DLD1 (cell line): ENCODE data around the gene RERE.
"Not testable (repeated sequence)": the region's sequence is repeated elsewhere in the genome, so short reads cannot be mapped to it uniquely, and the experiment has no call there.

ENCODE experiments used
- in situ Hi-C: cut with HindIII; loops from 2 replicates; pipeline ENCODE4 v1.10.0; 2017; ENCODE audit warnings: low sequenced_read_pairs

Gene RERE

DNA sequence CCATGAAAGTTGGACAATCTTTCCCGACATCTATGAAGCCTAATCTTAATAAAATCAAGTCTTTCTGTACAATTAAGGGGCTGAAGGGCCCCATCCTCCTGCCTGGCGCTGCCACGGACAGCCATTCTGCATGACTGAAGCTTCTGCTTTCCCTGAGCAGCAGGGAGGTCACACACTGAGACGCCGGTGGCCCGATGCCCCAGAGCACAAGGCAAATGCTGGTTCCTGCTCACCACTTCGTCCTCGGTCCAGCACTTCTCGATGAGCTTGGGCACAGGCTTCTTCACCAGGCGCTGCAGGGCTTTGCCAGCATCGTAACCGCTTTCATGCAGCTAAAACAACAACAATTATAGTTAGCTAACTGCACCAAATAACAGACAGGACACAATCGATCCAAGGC, 351.7 kb downstream of the RERE start:
- in situ Hi-C loops, result no loop called here

DNA sequence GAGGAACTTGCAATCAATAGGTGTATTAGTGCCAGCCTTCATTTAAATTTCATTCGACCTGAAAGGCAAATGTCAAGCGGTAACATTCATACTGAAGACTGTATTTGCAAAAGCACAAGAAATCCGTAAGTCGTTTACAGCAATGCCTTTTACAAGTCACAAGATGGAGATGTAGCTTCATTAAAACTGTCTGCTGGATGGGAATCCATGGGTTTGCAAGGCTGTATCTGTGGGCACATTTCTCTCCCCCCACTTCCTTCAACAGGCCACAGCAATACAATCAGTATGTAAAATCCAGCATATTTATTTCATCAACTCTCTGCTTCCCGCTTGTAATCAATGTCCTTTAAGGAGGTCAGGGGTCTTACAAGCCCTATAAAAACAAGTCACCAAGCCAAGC, 352.4 kb downstream of the RERE start:
- in situ Hi-C loops, result no loop called here

DNA sequence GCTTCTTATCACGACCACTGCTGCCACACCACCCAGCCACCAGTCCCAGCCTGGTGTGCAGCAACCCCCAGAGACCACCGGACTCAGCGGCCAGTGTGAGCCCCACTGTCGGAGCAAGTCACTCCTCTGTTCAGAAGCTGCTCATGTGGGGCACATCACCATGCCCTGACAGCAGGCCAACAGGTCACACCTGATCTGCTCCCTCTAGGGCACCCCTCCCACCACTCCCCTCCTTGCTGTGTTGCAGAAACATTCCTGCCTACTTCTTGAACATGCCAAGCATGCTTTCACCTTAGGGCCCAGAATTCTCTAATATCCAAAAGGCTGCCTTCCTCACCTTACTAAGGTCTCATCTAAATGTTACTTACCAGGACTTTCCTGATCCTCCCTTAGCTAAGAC, 353.1 kb downstream of the RERE start:
- in situ Hi-C loops, result no loop called here

DNA sequence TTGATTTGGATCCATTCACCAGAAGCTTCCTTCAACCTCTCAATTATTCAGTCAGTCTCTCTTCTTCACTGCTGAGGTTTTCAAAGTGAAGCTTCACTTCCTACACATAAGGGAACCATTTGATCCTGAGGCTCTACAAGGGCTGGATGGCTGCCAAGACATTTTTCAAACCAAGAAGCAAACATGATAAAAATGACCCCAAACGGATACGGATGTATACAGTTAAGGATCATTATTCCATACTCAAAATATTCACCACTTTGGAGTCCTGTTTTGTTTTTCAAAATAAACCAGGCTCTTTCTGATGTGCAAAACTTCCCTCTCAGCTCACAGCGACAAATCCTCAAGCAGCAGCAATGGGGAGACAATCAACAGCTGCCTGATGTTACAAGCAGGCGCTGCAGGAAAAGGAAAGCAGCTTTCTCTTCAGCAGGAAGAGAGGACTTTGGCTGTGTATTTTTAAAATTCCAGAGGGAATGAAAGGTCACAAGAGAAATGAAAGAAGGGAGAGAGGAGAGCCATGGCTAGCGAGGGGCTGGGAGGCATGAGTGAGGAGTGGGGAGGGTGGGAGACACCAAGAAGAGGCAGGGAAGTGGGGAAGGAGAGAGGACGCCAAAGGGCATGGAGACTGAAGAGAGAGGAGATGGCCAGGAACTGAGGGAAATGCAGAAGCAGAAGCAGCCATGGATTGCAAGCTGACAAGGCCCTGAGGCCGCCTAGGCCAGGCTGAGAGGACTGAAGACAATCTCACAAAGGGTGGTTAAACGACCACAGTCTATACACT, 354.1 kb downstream of the RERE start:
- in situ Hi-C loops, result no loop called here

DNA sequence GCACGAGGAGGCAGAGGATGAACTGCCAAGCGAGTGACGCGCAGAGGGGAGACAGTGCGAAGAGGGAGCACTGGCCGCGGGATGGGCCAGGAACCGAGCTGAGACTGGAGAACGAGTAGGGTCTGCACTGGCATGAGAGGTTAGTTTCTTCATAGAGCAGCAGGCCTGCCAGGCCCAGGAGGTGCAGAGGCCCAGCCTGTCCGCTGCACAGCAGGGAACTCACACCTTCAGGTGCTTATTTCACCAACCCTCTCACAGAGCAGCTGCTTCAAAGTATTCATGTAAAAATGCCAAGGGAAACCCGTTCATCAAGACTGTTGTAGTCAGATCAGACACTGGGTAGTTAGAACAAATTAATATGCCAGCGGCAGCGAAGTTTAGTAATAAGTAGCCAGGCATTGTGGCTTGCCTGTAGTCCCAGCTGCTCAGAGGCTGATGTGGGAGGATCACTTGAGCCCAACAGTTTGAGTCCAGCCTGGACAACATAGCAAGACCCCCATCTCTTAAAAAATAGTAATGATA, 355.0 kb downstream of the RERE start:
- in situ Hi-C loops, result no loop called here

DNA sequence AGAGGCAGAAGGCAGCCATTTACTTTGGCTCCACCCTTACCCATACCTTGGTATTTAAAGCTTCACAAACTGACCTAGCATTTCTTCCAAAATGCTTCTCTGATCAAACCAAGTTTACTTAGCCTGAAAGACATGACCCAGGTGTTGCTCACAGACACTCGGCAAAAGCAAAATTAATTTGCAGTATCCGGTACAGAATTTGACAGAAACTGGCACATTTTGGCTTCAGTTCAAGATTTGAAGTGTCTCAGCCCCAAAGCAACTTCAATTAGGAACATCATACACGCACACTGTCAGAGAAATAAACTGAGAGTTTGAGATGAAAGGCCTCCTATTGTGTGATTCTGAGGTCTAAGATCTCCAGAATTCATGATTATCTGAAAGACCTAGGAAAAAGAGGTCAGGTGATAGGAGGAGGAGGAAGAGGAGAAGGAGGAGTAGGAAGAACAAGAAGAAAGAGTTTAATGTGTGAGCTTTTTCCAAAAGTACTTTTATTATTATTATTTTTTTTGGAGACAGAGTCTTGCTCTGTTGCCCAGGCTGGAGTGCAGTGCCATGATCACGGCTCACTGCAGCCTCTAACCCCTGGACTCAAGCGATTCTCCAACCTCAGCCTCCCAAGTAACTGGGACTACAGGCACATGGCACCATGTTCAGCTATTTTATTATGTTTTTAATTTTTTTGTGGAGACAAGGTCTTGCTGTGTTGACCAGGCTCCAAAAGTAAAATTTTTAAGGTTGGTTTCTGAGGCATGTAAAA, 355.9 kb downstream of the RERE start:
- in situ Hi-C loops, result no loop called here

DNA sequence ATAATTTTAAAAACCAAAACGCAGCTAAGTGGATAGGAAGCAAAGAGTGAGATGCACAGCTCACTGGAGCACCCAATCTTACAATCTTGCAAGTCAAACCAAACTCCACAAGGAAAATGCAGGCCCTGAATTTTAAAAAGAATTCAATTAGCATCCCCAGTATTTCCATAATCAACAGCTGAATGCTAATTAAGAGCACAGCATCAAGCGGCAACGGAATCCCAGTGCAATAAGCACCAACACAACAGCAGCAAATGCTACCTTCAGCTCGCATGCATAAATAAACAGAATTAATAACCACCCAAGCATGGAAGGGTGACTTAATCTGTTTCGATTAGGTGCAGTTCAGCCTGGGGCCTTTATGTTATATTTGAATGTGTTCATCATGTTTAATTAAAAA, 356.7 kb downstream of the RERE start:
- in situ Hi-C loops, result no loop called here

DNA sequence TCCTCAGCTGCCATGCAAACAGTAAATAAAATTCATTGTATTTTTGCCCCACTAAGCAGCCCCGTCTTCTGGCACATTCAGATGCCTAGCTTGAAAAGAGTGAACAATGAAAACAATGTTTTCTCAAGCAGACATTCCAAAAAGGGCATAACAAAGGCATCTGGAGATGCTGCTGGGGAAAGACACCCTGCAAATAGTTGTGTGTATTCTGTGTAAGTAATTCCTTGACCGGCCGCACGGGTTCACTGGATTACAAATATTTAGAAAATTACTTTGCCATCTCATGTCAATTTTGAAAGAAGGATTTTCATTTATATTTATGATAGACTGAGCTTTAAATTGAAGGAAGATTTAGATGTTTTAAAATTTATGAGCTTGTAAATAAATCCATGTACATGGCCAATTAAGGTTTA, 357.3 kb downstream of the RERE start:
- in situ Hi-C loops, result no loop called here

DNA sequence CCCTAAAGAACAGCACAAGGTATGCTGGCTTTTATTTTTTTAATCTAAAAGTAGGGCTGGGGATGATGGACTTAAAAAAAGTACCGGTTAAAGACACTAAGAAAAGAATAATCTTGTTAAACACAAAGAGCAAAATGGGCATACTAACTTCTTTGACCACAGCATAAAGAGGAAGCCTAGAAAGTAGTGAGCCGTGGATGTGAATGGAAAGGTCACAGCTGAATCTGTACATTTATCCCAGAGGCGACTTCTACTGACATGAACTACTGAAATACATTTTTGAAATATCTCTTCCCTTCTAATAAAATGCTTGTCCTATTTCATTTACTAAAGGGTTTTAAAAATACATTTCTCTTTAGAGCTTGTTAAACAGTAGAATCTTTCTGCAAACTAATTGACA, 358.8 kb downstream of the RERE start:
- in situ Hi-C loops, result no loop called here

DNA sequence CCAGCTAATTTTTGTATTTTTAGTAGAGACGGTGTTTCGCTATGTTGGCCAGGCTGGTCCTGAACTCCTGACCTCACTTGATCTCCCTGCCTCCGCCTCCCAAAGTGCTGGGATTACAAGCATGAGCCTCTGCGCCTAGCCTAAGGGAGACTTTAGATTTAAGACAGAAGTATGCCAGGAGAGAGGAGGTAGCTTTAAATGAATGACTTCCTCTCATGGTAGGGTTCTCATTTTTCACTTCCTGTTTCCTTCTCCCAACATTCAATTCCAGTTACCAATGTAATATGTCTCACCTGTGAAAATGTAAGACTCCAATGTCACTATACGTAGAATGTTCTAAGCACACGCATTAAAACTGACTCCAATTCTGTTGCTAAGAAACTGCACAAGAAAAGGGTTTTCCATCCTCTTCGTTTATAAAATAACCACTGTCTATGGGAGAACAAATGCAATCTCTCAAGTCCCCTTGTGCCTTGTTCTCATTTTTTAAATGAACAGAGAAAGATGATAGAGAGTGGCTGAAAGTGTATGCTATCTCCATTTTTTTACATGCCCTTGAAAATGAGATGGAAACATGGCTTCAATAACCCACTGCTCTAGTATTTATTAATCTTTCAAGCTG, 359.6 kb downstream of the RERE start:
- in situ Hi-C loops, result no loop called here

DNA sequence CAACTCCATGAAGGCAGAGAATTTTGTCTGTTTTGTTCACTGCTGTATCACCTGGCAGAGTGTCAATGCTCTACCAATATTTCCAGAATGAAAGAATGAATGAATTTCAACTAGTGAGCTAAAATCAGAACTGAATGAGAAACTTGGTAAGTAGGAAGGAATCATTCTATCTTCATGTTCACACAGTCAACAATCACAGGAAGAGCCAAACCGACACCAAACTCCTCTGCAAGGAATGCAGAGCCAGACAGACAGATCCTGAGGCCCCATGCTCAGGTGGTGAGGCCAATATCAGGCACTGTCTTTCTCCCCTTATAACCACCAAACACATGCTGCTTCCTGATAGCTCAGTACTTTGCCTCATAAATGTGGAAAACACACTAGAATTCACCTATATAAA, 360.4 kb downstream of the RERE start:
- in situ Hi-C loops, result no loop called here

DNA sequence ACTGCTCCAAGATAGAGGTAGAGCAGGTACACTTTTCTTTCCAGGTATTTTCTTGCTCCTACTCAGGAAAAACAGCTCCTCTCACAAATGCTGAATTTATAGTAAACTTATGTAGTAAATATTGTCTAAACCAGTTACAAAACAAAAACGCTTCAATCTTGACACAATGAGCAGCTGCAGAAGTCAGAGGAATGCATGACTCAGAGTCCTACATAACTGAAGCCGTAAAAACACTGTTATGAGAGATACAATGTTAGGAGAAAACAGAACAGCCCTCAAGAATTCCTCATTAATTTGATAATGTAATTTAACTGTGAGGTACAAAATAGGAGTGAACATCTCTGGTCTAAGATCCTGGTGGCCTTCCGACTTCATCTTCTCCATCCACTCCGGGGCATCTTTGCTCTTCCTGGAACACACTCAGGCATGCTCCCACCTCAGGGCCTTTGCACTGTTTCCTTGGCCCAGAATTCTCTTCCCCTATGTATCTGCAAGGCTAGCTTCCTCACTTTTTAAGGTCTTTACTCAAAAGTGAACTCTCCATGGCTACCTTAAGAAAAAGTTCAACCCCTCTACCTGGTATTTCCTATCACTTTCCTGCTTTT, 361.0 kb downstream of the RERE start:
- in situ Hi-C loops, result no loop called here

DNA sequence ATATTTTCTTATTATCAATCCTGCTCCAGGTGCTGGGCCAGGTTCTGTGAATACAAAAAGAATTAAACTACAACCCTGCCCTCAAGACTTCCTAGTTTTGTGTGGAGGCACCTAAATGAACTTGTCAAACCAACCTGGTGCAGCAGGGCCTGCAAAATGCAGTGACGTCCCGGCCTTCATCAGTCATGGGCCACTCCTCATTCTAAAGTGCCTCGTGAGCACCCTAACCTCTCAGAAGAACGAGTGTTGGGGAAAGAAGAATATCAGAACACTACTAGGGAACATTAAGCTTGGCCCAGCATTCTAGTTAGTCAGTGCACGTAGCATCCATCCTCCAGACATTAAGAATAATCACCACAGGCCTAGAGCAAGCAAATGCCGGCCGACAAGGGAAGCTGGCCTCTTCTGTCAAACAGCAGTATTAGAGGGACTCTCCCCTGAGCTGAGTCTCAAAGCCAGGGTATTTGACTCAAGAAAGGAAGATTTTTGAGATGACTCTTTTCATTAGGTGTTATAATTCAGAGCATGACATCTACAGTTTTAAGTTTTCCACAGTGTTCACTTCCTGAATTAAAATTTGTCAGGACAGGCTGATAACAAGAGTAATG, 361.6 kb downstream of the RERE start:
- in situ Hi-C loops, result no loop called here

DNA sequence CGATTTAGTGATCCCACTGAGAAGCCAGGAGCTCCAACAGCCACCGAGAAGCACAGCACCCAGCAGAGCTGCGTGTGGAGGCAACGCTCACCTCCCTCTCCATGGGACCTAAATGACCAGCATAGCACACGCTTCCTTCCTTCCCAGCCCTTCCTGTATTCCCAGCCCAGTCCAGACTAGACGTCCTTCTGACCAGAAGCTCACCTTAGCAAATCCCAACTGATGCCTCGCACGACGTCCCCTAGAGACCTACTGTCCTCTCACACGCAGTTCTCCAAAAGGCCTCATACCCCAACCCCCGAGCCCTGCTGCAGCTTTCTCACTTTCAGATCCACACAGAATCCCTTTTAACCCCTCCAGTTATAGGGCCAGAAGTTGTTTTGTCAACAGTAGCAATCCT, 367.1 kb downstream of the RERE start:
- in situ Hi-C loops, result no loop called here

DNA sequence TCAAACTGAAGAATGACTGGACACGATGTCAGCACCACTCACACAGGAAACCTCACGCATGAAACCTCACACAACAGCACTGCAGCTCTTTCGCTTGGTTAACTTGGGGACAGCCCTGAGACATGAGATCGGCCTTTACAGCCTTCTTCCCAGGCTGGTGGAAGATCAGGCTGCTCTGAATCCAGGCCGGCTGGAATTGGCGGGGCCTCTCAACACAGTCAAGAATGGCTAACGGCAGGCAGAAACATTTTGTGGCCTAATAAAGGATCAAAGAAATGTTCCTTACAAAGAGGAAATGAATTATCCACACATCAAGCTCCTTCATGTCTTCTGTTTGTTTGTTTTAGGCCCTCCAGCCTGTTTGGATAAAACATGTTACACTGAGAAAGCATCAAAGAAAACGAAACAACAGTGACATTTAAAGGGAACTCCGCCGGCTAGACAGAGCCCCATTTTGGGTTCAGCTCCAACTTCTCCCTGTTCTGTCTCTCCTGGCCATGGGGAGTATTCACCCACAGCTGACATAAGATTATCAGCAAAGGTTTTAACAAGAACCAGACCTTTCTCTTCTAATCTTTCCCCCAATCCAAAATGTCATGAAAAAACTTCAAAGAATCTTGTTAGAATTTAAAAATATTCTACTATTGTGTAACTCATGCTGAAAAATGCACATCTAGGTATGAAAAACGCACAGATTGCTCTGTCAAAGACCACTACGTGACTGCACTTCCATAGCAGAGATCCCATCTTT, 368.4 kb downstream of the RERE start:
- in situ Hi-C loops, result no loop called here

DNA sequence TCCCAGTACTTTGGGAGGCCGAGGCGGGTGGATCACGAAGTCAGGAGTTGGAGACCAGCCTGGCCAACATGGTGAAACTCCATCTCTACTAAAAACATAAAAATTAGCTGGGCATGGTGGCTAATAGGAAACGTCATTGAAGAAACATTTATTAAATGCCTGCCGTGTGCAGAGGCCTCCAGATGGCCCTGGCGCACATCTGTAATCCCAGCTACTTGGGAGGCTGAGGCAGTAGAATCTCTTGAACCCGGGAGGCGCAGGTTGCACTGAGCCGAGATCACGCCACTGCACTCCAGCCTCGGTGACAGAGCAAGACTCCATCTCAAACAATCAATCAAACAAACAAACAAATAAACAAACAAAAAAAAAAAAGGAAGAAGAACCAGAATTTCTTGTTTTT, 368.9 kb downstream of the RERE start:
- in situ Hi-C loops, result not testable (repeated sequence)

DNA sequence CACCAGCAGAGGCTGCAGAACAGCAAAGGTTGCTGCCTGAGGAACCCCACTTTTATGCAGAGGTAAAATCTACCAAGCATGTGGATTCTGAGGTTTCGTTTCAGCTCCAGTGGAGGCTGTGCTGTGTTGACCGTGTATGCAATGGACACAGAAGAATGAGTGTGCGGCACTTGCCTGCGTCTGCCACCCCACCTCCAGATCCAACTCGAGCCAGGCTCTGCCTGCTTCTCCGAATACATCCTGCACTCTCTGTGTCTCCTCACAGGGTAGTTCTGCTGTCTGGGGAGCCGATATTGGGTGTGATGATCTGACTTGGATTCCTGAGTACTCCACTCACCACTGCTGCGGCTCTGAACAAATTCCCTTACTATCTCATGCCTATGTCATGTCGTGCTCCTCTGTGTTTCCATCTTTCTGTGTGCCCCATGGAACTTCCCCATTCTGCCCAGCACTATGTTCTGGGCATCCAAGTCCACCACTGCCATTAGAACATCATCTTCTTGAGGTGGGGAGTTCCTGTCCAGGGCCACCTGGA, 369.8 kb downstream of the RERE start:
- in situ Hi-C loops, result no loop called here

DNA sequence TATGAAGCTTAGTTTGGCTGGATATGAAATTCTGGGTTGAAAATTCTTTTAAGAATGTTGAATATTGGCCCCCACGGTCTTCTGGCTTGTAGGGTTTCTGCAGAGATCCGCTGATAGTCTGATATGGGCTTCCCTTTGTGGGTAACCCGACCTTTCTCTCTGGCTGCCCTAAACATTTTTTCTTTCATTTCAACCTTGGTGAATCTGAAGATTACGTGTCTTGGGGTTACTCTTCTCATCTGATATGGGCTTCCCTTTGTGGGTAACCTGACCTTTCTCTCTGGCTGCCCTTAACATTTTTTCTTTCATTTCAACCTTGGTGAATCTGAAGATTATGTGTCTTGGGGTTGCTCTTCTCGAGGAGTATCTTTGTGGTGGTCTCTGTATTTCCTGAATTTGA, 371.3 kb downstream of the RERE start:
- in situ Hi-C loops, result not testable (repeated sequence)

DNA sequence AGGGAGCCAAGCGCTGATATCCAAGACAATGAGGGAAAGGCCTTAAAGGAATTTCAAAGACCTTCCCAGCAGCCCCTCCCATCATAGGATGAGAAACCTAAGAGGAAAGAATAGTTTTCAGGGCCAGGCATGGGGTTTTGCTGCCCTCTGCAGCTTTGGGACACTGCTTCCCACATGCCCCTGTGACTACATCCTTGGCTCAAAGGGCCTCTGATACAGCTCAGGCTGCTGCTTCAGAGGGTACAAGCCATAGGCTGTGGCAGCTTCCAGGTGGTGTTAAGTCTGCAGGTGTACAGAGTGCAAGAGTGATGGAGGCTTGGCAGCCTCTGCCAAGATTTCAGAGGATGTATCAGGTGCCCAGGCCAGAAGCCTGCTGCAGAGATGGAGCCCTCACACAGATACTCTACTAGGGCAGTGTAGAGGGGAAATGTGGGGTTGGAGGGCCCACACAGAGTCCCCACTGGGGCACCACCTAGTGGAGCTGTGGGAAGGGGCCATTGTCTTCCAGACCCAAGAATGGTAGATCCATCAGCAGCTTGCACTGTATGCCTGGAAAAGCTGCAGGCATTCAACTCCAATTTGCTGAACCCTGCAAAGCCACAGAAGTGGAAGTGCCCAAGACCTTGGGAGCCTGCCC, 373.8 kb downstream of the RERE start:
- in situ Hi-C loops, result no loop called here

DNA sequence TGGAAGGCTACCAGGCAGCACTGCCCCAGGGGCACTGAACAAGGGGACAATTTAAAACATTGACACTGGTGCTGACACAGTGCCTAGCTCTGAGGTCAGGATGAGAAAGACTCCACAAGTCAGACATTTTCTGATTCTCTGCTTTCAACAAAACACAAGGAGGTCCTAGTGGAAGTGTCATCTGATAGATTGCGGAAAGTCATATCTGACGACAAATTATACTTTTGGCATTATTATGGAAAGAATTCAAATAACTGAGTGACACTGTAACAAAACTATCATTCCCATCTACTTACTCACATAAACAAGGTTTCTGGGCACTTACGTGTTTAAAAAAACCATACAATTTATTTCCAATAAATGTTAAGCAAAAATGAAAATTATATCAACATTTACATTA, 376.0 kb downstream of the RERE start:
- in situ Hi-C loops, result no loop called here
